HG02870 (cell line): ENCODE measurements around the gene CBX5.
"Not testable (repeated sequence)": the region's sequence is repeated elsewhere in the genome, so short reads cannot be mapped to it uniquely, and the experiment has no call there.

Experiments used
- ATAC-seq: cut with Tn5 transposase; IDR thresholded peaks from one replicate; pipeline ENCODE4 v1.9.1; 2021; ENCODE audit warnings: mild to moderate bottlenecking, moderate library complexity; ENCODE audit not compliant: unreplicated experiment

Gene CBX5

DNA sequence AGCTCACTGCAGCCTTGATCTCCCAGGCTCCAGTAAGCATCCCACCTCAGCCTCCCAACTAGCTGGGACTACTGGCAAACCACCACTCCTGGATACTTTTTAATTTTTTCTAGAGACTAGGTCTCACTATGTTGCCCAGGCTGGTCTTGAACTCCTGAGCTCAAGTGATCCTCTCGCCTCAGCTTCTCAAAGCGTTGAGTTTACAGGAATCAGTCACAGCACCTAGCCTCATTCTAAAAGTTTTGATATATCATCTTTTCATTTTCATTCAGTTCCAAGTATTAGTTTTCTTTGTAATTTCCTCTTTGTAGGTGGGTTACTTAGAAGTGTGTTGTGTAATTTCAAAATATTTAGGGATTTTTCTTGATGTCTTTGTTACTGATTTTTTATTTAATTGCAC lies 9.6 kb downstream of the CBX5 start:
- no peak for ATAC-seq

DNA sequence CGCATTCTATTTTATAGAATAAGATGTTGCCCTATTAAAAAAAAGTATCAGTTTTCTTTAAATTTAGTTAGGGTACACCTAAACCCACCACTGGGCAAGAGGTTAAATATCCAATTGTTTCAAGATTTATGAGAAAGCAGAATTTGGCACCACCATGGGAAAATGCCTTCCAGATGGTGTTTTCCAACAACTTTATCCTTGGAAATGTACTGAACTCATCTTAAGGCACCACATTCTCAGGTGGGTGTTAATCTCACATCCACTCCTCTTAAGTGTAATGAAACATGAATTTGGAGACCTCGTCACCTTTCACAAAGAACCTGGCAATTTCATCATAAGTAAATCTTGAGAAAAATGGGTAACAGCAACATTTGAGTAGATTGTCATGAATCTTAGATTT lies 13.1 kb downstream of the CBX5 start:
- no peak for ATAC-seq

DNA sequence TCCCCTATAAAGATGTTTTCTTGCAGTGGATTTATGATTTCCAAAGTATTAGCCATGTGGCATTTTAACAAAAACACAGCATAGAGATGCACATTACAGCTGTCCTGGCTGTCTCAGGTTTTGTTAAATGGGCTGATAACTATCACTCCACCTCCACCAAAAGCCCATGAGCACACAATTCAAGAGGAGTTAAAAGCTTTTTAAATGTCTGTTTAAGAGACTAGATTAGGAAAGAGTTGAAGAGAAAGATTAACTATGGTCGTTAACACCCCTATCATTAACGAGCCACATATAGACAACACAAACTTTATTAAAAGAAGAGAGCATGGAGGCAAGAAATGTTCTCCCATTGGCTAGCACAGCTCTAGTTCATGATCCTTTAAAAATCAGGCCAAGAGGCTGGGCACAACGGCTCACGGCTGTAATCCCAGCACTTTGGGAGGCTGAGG lies 14.5 kb downstream of the CBX5 start:
- no peak for ATAC-seq

DNA sequence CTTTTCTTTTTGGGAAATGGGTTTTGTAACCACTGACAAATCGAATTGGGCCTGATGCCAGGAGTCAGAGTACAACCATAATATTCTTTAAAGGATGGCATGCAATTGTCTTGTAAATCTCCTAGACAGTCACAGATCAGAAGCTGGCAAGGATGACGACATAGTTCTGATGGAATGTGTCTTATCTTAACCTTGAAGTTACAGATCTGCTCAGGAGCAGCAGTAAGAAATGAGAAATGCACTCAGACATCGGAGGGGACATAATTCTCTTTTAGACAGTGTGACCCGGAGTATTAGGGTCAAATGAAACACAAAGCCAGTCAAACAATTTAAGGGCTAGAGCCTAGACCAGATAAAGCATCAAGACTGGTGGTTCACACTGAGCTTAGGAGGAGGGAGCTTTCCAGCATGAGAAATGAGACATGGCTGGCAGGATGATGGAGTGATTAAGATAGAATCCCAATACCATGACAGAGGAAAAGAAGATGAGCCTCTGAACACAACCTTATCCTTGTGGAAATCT lies 17.5 kb downstream of the CBX5 start:
- ATAC-seq = no peak

DNA sequence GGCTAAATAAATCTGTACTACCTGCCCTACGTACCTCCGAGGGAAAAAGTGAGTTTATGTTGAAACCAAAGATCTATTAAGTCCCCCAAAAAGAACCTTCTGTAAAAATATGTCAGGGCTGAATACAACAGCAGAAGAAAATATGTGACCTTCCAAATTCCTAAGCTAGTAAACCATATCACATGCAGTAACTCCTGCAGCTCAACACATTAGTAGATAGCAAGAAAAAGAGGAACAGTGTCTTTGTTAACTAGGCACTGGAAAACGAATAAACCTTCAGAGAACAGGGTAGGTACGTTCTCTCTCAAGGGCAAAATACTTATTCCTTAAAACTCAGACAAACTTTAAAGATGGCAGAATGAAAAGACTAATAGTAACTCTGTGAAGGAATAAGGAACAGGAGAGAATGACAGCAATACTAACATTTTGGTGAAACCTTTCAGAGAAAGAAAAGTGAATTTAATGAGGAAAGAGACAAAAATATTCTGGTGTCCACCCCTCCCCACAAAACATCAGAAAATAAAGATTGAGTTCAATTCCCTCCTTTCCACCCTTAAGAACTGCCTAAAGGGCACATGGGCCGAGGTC lies 18.0 kb downstream of the CBX5 start:
- no peak for ATAC-seq

DNA sequence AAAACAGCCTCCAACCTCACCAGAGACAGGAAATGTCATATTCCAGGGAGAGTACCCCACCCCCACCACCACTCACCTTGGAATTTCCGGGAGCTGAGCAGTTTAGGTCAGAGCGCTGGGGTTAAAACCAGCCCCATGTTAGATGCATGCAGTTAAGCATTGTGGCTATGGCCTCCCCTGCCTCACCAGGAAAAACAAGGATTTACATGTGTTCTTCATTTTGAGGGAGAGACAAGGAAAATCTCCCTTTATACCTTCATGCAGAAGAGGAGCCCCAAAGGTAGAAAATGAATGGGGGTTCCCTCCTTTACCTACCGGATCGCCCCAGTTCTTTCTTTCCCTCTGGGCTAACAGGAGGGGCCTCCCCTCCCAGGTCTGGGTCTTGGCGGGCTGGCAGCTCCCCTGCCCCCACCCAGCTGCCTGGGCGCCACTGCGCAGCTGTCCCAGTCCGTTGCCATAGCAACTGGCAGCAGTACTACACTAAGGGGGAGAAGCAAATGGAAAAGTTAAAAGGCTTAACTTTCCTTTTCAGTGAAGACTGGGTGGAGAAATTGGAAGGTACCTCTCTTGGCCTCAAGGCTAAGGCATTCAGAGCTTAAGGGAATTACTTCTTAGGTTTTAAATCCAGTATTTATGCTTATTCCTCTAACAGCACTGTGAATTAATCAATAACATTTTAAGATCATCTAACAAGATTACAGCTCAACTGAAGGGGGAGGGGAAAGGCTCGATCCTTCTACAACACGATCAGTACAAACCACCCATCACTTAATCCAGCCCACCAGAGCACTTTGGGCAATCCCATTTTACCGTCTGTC lies 20.5 kb downstream of the CBX5 start:
- ATAC-seq = peak; percentile 71

DNA sequence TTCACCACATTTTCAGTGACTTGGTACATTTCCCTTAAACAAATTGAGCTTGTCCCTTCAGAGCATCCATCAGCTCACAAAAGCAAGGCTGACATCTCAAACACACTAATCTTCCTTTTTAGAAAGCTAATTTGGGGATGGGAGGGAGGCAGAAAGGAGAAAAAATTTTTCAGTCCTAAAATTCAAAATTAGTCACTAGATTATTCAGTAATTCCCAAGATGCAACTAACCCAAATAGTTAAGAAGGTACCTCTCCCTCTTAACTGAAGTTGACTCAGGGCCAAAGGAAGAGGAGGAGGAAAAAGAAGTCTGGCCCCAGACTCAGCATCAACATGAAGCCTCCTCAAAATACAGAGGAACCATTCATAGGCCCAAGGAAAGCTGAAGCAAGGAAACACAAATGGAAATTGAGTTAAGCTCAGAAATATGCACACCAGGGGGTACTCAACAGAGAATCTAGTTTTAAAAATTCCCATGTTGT lies 21.7 kb downstream of the CBX5 start:
- no peak for ATAC-seq

DNA sequence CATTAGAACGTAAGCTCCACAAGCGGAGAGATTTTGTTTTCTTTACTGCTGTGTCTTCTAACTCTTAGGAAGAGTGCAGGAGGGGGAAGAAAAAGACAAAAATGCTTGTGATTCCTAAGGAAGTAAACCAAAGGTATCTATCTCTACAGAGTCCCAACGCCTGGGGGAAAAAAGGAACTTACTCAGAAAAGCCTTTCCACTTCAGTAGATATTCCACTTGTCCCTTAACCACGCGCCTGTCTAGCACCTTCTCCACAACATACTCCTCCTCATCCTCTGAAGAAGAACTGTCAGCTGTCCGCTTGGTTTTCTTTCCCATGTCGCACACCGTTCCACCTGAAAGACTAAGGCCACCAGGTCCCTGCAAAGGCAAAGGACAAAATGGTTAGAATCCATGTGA lies 22.6 kb downstream of the CBX5 start:
- no peak for ATAC-seq

DNA sequence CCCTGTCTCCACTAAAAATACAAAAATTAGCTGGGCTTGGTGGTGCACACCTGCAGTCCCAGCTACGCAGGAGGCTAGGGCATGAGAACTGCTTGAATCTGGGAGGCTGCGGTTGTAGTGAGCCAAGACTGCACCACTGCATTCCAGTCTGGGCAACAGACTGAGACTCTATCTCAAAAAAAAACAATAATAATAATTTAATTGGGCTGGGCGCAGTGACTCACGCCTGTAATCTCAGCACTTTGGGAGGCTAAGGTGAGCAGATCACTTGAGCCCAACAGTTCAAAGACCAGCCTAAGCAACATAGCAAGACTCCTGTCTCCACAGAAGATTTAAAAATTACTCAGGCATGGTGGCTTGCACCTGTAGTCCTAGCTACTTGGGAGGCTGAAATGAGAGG lies 26.7 kb downstream of the CBX5 start:
- no peak for ATAC-seq

DNA sequence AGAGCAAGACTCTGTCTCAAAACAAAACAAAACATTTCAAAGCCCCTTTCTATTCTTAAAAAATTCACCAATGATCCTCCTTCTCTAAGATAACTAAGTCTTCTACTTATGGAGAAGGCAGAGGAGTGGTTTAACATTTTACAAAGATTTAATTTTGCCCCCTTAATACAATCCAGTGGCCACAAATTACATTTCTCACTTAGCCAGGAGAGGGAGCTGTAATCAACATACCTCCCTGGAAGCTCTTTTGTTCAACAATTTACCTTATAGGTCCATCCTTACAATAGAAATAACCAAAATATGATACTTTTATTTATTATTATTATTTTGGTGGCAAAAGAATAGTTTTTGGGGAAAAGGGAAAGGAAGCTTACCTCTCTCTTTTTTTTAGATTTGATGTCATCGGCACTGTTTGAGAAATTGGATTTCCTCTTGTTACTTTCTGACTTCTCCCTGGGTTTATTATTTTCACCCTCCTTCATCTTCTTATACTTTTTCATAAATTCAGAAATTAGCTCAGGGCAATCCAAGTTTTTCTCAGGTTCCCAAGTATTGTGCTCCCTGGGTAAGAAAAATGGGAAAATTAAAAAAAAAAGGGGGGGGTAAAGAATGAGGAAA lies 28.1 kb downstream of the CBX5 start:
- ATAC-seq = no peak

DNA sequence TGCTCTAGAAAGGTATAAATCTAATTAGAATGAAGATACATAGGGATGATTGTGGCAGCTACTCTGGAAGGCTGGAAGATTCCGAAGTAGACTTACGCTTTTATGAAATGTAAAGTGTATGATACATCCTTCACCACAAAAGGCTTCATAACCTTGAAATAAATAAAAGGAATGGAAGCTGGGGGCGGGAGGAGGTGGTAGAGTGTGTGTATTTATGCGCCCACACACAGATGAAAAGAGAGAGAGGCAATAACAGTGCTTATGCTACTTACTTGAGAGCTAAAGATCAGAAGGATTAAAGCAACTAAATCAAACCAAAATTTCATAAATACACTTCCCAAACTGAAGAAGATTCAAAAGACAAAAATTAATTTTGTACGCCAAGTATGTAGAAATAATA lies 30.4 kb downstream of the CBX5 start:
- no peak for ATAC-seq

DNA sequence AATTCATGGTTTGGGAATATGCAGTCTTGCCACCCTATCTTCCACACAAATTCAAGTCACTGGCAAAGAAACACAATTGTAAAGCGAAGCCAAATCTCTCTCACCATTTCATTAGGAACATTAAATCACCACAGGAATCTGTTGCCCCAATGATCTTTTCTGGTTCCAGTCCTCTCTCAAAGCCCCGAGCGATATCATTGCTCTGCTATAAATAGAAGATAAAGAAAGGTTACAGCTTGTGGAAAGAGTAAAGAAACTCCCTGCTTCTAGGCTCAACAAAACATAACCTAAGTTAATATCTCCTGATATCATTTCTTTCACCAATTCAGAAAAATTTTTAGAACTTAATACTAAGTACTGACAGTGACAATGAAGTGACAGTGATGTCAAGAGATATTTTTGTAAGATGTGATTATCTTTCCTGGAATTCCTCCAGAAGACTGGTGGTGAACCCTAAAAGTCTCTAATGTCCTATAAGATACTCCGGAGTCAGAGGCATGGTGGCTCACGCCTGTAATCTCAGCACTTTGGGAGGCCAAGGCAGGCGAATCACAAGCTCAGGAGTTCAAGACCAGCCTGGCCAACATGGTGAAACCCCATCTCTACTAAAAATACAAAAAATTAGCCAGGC lies 33.8 kb downstream of the CBX5 start:
- no peak for ATAC-seq

DNA sequence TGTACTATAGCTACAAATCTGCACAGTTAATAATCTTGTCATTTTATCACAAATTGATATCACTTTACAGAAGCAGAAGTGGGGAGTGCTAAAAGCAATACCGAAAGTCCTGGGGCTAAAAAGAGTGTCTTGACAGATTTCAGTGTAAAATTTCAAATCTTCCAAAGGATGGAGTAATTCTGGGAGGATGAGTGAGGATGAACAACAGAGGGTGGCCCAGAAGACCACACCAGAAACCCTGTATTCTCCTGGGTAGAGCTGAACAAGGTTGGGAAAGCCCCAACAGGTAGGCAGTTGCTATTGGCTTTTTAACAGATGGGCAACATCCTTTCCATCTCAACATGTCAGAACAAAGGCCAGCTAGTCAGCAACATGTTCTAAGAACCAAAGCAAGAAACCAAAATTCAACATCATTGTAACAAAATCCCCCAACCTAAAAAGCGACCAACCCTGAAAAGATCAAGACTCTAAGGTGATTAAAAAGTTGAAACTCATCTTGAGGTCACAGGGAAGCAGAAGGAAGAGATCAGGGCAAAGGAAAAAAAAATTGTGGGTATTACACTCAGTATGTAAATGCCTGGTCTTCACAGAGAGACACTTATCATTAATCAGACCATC lies 38.8 kb downstream of the CBX5 start:
- ATAC-seq = peak; percentile 81

DNA sequence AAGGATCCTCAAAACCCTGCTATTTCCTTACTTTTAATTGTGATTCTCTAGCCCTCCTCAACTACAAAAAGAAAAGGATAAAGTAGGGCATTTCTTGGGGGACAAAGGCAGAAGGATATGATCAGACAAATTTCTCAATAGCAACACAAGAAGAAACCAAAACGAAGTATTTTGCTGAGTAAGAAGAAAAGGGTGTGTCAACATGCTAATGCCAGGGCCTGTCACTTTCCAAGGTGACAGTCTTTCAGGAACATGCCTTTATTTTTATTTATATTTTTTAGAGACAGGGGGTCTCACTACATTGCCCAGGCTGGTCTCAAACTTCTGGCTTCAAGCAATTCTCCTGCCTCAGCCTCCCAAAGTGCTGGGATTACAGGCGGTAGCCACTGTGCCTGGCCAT lies 39.8 kb downstream of the CBX5 start:
- no peak for ATAC-seq

DNA sequence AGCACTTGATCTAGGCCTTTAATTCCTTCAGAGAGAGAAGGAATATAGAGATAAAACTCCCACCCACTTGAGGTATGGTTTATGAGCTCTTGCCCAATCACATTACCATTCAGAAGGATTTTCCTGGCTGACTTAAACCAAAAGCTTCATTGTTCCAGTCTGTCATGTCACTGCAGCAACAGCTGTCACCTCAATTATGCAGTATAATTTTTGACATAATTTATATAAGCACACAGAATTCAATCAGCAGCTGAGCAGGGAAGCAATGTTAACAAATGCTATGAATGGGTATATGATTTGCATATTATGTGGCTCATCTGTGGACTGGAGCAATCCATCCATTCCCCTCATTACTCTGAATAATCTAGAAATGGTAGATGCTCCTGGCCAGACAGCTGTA lies 40.3 kb downstream of the CBX5 start:
- no peak for ATAC-seq

DNA sequence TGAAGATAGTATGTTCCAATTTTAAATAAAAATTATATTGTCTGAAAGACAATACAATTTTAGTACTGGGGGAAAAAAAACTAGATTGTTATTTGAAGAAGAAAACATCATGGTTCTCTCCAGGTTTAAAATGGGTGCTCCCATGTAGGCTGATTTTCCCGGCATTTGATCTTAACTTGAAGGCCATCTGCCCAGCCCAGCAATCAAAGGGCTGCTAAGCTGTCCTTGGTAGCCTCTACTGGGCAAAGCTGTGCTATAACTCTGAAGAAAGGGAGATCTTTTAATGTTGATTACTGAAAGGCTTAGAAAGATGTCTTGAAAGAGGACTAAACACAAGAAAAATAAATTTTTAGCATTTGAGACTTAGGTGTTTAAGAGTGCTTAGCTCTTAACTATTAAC lies 41.4 kb downstream of the CBX5 start:
- ATAC-seq = no peak

DNA sequence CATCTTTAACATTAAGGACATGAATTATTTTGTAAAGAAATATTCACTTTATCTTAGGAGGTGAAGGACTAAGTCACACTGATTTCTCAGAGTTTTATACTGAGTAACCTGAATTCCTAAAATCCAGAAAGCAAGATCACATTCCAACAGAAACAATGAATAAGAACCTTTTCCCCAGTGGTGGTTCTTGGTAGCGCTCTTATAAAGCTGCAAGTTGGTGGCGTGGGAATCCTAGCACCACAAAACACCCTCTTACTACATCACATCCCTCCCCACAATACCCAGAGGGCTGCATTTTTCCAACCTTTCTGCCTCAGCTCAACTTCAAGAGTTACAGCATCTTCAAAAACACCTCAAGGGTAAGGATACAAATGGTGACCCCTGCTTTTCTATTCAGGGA lies 47.1 kb downstream of the CBX5 start:
- ATAC-seq = no peak

DNA sequence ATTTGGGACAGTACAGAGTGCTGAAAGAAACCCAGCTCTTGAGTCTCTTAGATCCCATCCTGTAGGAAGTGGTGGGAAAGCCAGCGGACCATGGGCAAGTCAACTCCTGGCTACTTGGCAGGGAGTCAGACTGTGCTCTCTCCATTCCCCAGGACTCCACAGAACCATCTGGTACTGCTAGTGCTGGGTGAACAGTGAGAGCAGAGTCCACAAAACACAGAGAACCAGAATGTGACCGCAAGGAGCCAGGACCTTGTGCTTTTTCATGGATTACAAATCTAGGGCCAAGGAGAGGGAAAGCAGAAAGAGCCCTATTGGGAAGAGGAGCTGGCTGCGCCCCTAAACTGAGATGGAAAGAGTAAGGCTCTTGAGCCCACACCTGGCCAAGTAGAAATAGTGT lies 48.7 kb downstream of the CBX5 start:
- ATAC-seq = not testable (repeated sequence)

DNA sequence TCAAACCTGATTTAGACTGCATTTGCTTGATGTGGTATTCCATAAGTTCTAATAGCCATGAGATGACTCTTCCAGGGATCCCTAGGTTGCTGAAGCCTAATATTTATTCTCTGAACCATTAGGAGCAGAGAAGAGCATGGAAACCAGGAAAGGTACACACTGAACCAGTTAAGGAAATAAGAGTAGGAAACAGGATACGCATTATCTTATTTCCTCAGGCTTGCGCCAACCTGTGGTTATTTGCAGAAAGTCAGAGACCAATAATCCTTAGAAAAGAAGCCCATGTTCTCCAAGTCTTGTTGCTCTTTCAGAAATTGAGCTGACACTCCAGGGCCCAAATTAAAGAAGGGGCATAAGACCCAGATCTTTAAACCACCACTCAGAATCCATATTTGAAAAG lies 49.4 kb downstream of the CBX5 start:
- no peak for ATAC-seq

DNA sequence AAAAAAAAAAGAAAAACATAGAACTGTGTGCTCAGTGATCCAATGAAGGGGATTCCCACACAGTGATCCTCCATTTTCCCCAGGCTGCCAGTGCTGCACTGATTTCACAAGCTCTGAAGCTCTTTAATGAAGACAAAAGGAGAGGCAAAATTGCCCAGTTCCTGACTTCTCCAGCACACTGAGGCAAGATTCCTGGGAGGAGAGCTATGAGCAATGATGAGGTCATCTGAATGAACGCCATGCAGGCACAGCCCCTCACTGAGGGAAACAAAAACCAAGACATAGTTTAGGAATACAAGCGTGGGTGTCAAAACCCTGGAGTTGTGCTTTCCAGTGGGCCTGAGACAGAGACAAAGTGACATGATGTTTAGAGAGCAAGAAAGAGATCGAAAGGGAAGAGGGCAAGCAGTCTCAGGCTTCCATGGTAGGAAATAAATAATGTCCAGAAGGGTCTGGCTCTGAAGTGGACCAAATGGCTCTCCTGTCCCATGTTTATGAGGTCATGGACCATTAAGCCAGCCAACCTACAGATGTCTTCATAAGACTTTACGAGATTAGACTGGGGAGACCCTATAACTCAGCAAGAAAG lies 50.2 kb downstream of the CBX5 start:
- no peak for ATAC-seq

DNA sequence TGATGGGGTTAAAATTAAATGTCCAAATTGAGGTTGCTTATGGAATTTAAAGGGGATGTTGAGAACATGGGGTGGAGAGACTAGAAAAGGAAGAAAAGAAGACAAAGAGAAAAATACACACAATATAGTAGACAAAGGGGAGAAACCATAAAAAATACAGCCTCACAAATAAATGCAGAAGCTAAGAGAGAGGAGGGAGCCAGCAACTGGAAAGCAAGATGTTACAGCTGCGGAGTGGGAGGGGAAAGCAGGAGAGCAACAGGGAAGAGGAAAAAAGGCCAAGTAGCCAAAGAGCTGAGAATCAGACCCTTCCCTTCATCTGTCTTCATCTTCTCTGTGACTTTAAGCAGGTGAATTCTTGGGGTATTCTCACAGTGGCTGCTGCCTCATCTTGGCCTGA lies 51.5 kb downstream of the CBX5 start:
- ATAC-seq = no peak
